ENCODE measurements around the gene L3MBTL4.
"Not testable (repeated sequence)": the region's sequence is repeated elsewhere in the genome, so short reads cannot be mapped to it uniquely, and the experiment has no call there.

The L3MBTL4 gene

DNA sequence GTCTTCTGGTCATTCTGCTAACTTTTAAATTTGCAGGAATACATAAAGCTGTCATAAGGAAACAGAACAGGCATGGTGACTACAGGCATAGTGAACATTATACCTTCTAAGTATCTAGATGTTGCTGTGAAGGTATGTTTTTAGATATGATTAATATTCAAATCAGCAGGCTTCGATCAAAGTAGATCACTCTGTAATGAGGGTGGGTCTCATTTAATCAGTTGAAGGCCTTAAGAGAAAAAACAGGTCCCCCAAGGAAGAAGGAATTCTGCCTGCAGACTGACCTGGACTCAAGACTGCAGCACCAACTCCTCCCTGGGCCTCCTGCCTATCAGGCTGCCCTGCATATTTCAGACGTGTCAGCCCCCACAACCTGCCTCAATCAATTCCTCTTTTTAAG, 104.0 kb downstream of the L3MBTL4 start:
- DNase-seq (ENCODE audit: low read depth) = no peak

DNA sequence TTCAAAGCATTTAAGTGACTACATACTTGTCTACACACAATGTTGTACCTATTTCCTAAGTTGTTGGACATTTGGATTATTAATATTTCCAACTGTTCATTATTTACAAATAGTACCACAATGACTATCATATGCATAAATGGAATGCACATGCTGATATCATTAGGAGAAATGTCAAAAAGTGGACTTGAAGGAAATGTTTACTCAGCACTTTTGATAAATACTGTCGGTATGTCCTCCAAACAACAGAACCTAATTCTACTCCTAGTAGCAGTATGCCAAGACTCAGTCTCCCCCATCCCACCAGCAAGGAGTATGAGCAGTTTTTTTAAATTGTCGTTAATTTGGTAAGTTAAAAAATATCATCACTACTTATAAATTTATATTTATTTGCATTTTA, 116.8 kb downstream of the L3MBTL4 start:
- DNase-seq (ENCODE audit: low read depth) = no peak

DNA sequence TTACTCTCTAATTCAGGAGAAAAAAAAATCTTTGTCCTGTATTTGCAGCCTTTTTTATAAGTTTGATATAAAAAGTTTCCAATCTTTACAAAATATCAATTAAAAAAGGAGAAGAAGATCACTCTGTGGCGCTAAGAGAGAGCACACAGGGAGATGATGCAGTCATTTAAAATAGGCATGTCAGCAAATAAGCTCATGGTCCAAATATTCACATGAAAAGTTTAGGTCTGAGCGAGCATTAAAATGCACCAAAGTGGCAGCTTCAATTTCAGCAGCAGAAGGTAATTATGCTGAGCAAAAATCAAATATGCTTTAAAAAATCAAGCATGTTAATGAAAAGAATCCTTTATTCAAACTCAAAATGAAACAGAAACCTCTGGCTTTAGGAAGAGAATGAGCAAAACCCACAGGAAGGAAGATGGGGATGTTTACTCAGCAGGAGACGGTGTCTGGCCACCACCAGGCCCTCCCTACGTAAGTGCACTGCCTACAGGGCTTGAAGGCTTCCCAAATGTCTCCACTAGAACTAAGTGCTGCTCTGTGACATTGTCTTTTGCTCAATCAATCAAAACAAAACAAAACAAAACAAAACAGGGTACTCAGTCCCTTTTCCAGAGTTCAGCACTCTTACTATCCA, 120.4 kb downstream of the L3MBTL4 start:
- DNase-seq (ENCODE audit: low read depth) = no peak

GRCh38 chr18:6289843-6290242, 124.9 kb downstream of the L3MBTL4 start:
- DNase-seq (ENCODE audit: low read depth) = no peak

DNA sequence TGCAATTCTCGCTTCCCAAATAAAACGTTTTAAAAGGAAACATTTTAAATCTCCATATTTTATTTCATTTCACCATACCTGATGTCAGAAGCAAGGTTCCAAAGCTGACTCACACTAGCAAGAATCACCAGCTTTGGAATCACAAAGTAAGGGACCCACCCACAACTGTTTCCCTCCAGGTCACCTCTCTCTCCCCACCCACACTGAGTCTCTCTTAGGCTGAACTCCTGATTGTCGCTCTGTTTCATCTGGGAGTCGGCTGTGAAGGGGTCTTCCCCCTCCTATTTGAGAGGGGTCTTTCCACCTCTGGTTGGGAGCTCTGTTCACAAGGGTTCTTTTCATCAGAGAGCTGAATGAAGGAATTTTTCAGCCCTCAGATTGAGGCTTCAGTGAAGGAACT, 128.1 kb downstream of the L3MBTL4 start:
- DNase-seq (ENCODE audit: low read depth) = no peak

- no peak for DNase-seq (ENCODE audit: low read depth)
Measured at GRCh38 chr18:6284761-6285160, 129.9 kb downstream of the L3MBTL4 start.

DNA sequence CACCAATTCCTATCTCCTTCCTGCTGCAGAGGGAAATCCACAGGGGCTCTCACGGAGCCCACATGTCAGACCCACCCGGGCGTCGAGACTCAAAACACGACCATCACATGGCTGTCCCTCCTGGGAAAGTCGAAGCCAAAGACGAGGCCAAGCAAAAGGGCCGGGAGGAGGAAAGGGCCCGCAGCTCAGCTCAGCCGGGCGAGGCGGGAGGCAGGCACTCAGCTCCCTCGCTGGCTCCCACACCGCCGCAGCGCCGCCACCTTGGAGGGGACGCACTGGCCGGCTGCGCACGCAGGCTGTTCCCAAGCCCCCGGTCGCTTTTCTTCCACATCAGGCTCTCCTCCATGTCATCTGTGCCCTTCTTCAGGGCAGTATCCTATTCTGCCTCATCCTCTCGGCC, 130.4 kb downstream of the L3MBTL4 start:
- no peak for DNase-seq (ENCODE audit: low read depth)

DNA sequence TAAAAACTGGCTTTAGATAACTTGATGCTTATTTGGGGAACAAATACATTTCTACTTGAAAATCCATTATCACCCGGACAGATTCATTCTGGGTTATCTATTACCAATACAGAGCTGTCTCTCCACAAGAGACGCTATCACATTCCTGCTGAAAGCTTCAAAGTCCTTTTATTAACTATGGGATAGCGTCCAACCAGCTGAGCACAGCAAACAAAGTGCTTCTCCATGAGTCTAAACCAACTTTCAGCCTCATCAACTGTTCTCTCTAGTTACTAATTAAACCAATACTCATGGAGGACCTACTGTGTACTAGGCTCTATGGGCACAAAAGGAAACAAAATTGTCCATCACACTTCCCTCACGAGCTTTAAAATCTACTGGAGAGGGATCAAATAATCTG, 132.8 kb downstream of the L3MBTL4 start:
- DNase-seq (ENCODE audit: low read depth) = no peak

- DNase-seq (ENCODE audit: low read depth) = no peak
Measured at GRCh38 chr18:6280211-6280743, 134.4 kb downstream of the L3MBTL4 start.

- DNase-seq (ENCODE audit: low read depth) = no peak
Measured at GRCh38 chr18:6279308-6279707, 135.4 kb downstream of the L3MBTL4 start.

- no peak for DNase-seq (ENCODE audit: low read depth)
Measured at GRCh38 chr18:6273423-6273822, 141.3 kb downstream of the L3MBTL4 start.

GRCh38 chr18:6272144-6272543, 142.6 kb downstream of the L3MBTL4 start:
- DNase-seq (ENCODE audit: low read depth) = not testable (repeated sequence)

- DNase-seq (ENCODE audit: low read depth) = no peak
Measured at GRCh38 chr18:6271585-6271984, 143.1 kb downstream of the L3MBTL4 start.

GRCh38 chr18:6270771-6271216, 143.9 kb downstream of the L3MBTL4 start:
- no peak for DNase-seq (ENCODE audit: low read depth)

DNA sequence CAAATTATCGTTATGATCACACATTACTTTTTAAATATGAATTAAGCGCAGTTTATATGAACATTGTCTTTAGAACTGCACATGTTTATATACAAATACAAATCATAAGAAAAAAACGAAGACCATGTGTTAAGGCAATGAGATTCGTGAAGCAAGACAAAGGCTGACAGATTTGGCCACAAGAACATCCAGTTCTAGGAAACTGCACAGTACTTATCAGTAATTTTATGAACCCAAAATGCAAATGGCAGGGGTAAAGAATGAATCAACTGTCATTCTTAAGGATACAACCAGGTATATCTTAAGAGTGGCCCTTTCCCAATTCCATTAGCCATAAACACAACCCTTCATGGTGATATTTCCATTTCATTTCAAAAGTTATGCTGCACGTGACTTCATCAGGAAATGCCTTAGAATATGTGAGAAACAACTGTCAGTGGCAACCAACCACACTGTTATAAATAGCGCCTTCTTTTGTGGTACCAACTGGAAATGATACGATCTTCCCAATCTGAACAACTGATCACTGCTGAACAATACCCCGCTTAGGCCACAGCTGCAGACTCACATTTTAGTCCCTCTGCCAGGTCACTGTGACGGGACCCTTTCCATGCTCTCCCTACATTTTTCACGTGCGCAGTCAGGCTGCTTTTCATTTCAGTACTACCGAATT, 144.9 kb downstream of the L3MBTL4 start:
- DNase-seq (ENCODE audit: low read depth) = no peak

- no peak for DNase-seq (ENCODE audit: low read depth)
Measured at GRCh38 chr18:6266212-6266611, 148.5 kb downstream of the L3MBTL4 start.

DNA sequence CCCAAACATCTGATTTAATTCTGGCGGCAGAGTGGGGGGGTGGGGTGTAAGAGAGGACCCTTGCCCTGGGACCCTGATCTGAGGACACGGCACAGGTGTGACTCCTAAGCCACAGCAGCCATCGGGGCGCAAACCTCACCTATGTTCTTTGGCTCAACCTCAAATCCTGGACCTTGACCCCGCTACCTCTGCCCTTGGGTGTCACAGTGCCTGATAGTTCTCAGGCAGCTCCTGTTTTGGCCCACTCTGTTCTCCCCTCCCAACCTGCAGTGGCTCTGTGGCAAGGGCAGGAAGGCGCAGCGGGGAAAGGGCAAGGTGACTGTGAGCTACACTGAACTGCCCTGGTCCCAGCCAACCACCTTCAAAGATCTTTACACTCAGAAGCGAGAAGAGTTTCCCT, 152.8 kb downstream of the L3MBTL4 start:
- no peak for DNase-seq (ENCODE audit: low read depth)

DNA sequence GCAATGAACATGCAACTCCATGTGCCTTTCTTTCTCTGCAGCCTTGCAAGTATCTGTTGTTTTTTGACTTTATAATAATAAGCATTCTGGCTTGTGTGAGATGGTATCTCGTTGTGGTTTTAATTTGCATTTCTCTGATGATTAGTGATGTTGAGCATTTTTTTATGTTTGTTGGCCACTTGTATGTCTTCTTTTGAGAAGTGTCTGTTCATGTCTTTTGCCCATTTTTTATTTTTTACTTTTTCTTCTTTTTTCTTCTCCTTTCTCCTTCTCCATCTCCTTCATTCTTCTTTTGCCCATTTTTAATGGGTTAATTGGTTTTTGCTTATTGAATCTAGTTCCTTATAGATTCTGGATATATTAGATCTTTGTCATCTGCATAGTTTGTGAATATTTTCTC, 155.4 kb downstream of the L3MBTL4 start:
- not testable (repeated sequence) for DNase-seq (ENCODE audit: low read depth)

- DNase-seq (ENCODE audit: low read depth) = no peak
Measured at GRCh38 chr18:6257950-6258349, 156.8 kb downstream of the L3MBTL4 start.

DNA sequence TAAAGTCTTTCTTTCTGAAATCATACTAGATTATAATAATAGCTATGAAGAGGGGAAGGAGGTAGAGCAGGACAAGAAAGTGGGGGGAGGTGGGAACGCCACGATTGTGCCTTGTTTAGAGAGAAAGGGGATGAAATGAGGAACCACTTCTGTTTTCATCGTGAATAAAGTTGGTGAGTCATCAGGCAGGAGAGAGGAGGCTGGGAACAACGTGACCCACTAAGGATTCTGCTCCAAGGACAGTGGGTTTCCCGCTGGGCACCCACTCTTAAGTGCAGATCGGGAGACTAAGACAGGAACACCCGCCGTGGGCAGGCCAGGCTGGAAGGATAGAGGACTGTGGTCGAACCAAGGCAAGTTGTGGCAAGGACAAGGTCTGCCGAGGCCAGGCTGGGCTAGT, 158.2 kb downstream of the L3MBTL4 start:
- DNase-seq (ENCODE audit: low read depth) = no peak

DNA sequence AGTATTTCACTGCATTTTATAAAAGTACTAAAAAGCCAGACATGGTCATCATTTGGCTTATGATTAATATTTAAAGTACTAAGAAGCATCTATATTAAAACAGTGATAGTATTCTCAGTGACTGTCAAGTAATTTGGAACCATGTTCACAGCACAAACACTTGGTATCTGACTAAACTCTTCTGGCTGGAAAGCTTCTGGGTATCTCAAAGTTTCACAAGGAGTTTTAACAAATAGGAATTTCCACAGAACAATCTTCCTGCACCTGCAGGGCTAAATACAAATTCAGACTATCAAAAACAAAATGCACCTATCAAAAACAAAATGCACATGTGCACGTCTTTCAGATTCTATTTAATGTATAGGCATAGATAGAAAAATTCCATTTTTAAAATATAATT, 158.8 kb downstream of the L3MBTL4 start:
- no peak for DNase-seq (ENCODE audit: low read depth)

DNA sequence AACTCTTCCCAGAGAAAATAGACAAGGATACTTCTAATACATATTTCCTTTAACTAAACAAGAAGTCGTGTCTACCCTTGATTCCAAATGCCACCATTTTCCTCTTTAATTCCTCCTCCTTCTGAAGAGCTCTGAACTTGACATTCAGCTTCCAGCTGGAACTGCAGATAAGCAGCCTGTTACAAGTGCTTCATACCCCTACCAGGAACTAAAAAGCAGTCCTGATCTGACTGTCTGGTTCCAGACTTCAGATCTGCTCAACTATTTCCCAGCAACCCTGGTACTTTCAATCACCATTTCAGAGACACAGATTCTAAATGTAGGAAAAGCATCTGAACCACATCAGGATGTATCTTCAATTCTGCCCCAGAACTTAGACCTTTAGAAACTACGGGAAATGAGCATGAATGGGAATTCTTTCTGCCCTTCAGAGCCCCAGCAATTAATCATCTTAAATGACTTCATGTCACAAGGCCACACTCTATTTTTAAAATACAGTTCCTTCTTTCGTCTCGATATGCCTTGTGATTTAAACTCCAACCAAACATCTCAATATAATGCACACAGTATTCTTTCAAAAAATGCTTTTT, 159.5 kb downstream of the L3MBTL4 start:
- no peak for DNase-seq (ENCODE audit: low read depth)

DNA sequence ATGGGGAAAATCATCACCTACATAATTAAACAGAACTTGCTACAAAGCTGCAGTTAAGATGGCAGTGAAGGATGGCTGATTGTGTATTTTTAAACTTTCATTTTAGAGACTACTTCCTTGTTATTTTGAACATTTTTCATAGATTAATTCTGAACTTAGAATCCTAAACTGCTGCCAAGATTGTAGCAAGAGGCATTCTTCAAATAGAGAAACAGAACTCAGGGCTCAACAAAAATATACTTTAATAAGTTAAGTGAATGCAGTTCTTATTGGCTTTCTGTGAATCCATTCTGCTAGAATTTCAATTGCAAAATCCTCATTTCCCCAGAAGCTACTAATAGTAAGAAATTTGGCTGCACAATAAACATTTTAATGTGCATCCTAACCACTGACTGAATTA, 160.3 kb downstream of the L3MBTL4 start:
- no peak for DNase-seq (ENCODE audit: low read depth)
